SK-N-MC (cell line): ENCODE measurements around the gene ALG9.
A peak's percentile ranks its signal among the peaks of the same experiment; 100 is the strongest.

Experiments
- DNase-seq: peaks from one replicate; pipeline ENCODE4 v3.0.0-alpha.2; 2011; ENCODE audit warnings: low read depth, low spot score
- H3K27ac ChIP-seq: fragments of 200-600 bp; sonication (generic); 2 replicates; pipeline ENCODE4 v1.5.1; 2016; ENCODE audit warnings: mixed run types
- H3K36me3 ChIP-seq: fragments of 200-600 bp; sonication (generic); 2 replicates; pipeline ENCODE4 v1.6.1; 2017; ENCODE audit warnings: antibody characterized with exemption, low read length, mixed read lengths; ENCODE audit not compliant: insufficient read depth
- H3K4me3 ChIP-seq: fragments of 200-600 bp; sonication (generic); 2 replicates; pipeline ENCODE4 v1.5.1; 2016
- H3K9ac ChIP-seq: fragments of 200-600 bp; sonication (generic); 2 replicates; pipeline ENCODE4 v1.8.0; 2017; ENCODE audit warnings: mixed run types, mixed read lengths; ENCODE audit not compliant: insufficient read length
- H3K9me3 ChIP-seq: fragments of 200-600 bp; sonication (generic); 2 replicates; pipeline ENCODE4 v1.6.1; 2017; ENCODE audit warnings: low read depth, mild to moderate bottlenecking, antibody characterized with exemption, low read length, moderate library complexity, mixed read lengths
- EZH2 ChIP-seq: fragments of 200-600 bp; sonication (generic); IDR thresholded peaks from one replicate; pipeline ENCODE4 v1.6.1; 2017; ENCODE audit warnings: antibody characterized with exemption
- FOXP2 ChIP-seq: optimal IDR thresholded peaks from 2 replicates; pipeline ENCODE3; 2011; ENCODE audit warnings: mild to moderate bottlenecking, moderate library complexity; ENCODE audit not compliant: insufficient read depth; ENCODE audit errors: extremely low read length, control extremely low read depth
- POLR2AphosphoS5 ChIP-seq: IDR thresholded peaks from 2 replicates; pipeline ENCODE4 v1.6.1; 2012; ENCODE audit warnings: mild to moderate bottlenecking, low read depth, low read length, borderline replicate concordance

ALG9 gene

DNA sequence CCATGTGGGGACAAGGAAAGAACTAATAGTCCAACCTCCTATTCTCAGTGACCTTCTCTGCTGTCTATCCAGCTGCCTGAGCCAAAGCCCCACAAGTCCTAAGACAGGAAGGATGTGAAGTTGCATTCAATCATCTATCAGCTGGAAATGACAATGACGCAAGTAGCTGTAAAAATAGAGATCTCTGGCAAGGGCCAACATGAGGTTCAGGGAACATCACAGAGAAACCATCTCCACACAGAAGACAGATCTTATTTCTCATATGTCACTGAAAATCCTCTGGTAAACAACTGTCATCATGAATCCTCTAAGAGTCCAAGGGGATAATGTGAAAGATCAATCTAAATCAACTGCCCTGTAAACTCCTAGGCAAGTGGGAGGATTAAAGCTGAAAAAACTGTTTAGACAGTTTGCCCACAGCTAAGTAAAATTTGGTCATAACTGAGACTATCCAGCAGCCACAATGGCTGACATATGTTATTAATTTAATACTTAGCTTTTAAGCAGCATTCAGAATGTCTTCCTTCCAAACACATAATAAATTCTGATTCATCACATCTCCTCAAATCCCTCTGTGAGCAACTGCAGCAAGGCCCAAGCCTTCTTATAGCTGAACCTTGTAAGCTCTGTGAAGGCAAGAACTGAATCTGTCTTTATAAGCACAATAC lies 52.1 kb downstream of the ALG9 start:
- no peak for TF ChIP-seq POLR2AphosphoS5
- TF ChIP-seq FOXP2 = no peak
- TF ChIP-seq EZH2 = no peak
- Histone ChIP-seq H3K9me3 (no peaks in the 10 kb centered on the region), H3K9ac (peak overlapping the region; percentile 13), H3K36me3 (peaks cover 3% of the 10 kb centered on the region; the same call in 1 of the 2 replicates), H3K27ac (peak overlapping the region; percentile 89), H3K4me3 (peak overlapping the region; percentile 24)
- DNase-seq = no peak

DNA sequence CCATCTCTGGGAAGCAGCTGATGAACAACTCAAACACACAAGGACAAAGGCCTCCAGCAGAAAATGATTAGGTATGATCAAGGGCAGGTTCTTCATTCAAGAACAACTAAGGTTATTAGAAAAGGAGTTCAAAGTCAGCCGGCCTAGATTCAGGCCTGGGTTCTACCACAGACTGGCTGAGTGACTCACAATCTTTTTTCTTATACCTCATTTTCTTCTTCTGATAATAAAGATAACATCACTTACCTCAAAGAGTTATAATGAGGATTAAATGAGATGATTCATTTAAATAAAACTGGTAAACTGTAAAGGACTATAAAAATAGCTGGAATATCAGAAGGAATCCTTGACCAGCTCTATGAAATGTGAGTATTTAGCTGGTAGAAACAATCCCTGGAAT lies 55.9 kb downstream of the ALG9 start:
- Histone ChIP-seq H3K36me3 (peaks cover 5% of the 10 kb centered on the region; the same call in 1 of the 2 replicates), H3K9ac (no peak overlapping the region), H3K4me3 (no peak overlapping the region), H3K9me3 (no peaks in the 10 kb centered on the region), H3K27ac (peak overlapping the region; percentile 96)
- no peak for TF ChIP-seq EZH2
- no peak for TF ChIP-seq FOXP2
- no peak for TF ChIP-seq POLR2AphosphoS5
- no peak for DNase-seq

GRCh38 chr11:111814557-111815320 lies 56.6 kb downstream of the ALG9 start:
- peak overlapping the region; percentile 65 for H3K9ac ChIP-seq
- H3K36me3 ChIP-seq = 0 out of 2 replicates have a peak, but pooled peaks cover 3% of the 10 kb centered on the region
- TF ChIP-seq FOXP2 (peak; percentile 39), EZH2 (no peak)
- H3K9me3 ChIP-seq = no peaks in the 10 kb centered on the region
- peak; percentile 91 for DNase-seq
- H3K4me3 ChIP-seq = peak overlapping the region; percentile 48
- H3K27ac ChIP-seq = peak overlapping the region; percentile 96

GRCh38 chr11:111814106-111814505 lies 57.3 kb downstream of the ALG9 start:
- DNase-seq = no peak
- H3K27ac ChIP-seq = peak overlapping the region; percentile 96
- no peaks in the 10 kb centered on the region for H3K9me3 ChIP-seq
- peak overlapping the region; percentile 48 for H3K4me3 ChIP-seq
- 0 out of 2 replicates have a peak, but pooled peaks cover 3% of the 10 kb centered on the region for H3K36me3 ChIP-seq
- TF ChIP-seq FOXP2 (no peak), EZH2 (no peak), POLR2AphosphoS5 (no peak)
- H3K9ac ChIP-seq = peak overlapping the region; percentile 65

GRCh38 chr11:111812211-111812610 lies 59.2 kb downstream of the ALG9 start:
- H3K27ac ChIP-seq = no peak overlapping the region
- no peaks in the 10 kb centered on the region for H3K9me3 ChIP-seq
- H3K36me3 ChIP-seq = peaks cover 3% of the 10 kb centered on the region; the same call in 1 of the 2 replicates
- DNase-seq = no peak
- H3K4me3 ChIP-seq = no peak overlapping the region
- TF ChIP-seq POLR2AphosphoS5 = no peak
- TF ChIP-seq FOXP2 = no peak
- no peak for TF ChIP-seq EZH2
- H3K9ac ChIP-seq = no peak overlapping the region

DNA sequence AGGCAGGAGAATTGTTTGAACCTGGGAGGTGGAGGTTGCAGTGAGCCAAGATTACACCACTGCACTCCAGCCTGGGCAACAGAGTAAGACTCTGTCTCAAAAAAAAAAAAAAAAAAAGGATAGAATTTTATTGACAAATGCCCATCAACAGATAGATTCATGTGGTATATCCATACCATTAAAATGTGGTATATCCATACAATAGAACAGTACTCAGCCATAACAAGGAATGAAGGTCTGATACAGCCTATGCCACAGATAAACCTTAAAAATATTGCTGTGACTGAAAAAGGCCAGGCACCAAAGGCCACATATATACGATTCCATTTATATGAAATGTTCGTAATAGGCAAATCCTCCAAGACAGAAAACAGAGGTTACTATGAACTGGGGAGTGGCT lies 59.9 kb downstream of the ALG9 start:
- Histone ChIP-seq H3K9ac (no peak overlapping the region), H3K9me3 (no peaks in the 10 kb centered on the region), H3K27ac (no peak overlapping the region), H3K4me3 (no peak overlapping the region), H3K36me3 (peaks cover 3% of the 10 kb centered on the region; the same call in 1 of the 2 replicates)
- no peak for DNase-seq
- TF ChIP-seq FOXP2 = no peak

- TF ChIP-seq EZH2 (no peak), FOXP2 (no peak), POLR2AphosphoS5 (no peak)
- DNase-seq = no peak
- peaks cover 8% of the 10 kb centered on the region; the same call in 1 of the 2 replicates for H3K36me3 ChIP-seq
- H3K4me3 ChIP-seq = no peak overlapping the region
- H3K27ac ChIP-seq = no peak overlapping the region
- H3K9ac ChIP-seq = no peak overlapping the region
- no peaks in the 10 kb centered on the region for H3K9me3 ChIP-seq
These were observed 62.5 kb downstream of the ALG9 start for GRCh38 chr11:111808834-111809233.

GRCh38 chr11:111808063-111808588 lies 63.3 kb downstream of the ALG9 start:
- DNase-seq = no peak
- H3K9ac ChIP-seq = no peak overlapping the region
- no peak overlapping the region for H3K27ac ChIP-seq
- H3K36me3 ChIP-seq = peaks cover 8% of the 10 kb centered on the region; the same call in 1 of the 2 replicates
- H3K4me3 ChIP-seq = no peak overlapping the region
- no peak for TF ChIP-seq POLR2AphosphoS5
- no peak for TF ChIP-seq EZH2
- no peak for TF ChIP-seq FOXP2
- no peaks in the 10 kb centered on the region for H3K9me3 ChIP-seq

- H3K4me3 ChIP-seq = no peak overlapping the region
- H3K36me3 ChIP-seq = peaks cover 5% of the 10 kb centered on the region; the same call in 1 of the 2 replicates
- no peak for TF ChIP-seq FOXP2
- no peak for TF ChIP-seq POLR2AphosphoS5
- TF ChIP-seq EZH2 = no peak
- H3K27ac ChIP-seq = no peak overlapping the region
- no peak overlapping the region for H3K9ac ChIP-seq
- no peaks in the 10 kb centered on the region for H3K9me3 ChIP-seq
- DNase-seq = no peak
These were observed 64.3 kb downstream of the ALG9 start for GRCh38 chr11:111807076-111807475.
